ENCODE measurements around the gene MEF2B. TPM values are rescaled to one million over a fixed set of nuclear protein-coding genes. Genes with fewer than 3 reads are reported as not detected.

MEF2B gene
- polyA plus RNA-seq, 1 donor from 2014 or later = 0.22 TPM

DNA sequence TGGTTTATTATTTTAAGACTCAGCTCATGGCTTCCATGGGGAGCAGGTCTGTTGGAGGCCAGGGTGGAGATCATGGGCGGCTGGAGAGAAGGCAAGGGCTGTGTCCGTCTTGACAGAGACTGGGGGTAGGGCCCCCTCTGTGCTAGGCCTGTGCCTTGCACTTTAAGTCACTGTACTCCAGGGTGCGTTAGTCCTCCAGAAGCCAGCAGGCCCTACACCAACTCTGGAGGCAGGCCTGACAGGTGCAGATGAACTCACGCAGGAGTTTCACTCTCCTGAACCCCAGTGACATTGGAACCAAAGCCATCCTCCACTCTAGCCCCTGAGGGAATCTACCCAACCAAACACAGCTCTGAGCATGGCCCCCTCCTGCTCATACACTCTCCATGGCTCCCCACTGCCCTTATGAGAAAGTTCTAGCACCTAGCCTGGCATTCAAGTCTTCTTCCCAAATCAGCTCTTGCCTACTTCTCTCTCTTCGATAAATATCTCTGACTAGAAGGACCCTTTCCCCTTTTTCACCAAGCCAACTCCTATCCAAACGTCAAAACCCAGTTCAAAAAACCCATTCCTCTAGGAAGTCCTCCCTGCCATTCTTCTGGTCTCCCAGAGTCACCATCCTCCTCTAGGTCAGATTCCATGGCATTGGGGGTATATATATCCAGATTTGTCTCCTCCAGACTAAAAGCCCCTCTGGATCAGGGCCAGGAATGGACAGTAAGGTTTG lies 15.1 kb downstream of the MEF2B start:
- no peaks in the 10 kb centered on the region for H3F3A ChIP-seq (ENCODE audit: insufficient read depth, low read length, poor library complexity, severe bottlenecking)
- no peaks in the 10 kb centered on the region for H3K9me3 ChIP-seq (ENCODE audit: low read length)
- no peaks in the 10 kb centered on the region for H4K20me1 ChIP-seq (ENCODE audit: insufficient read depth)
- H3K27ac ChIP-seq (ENCODE audit: low read length) = no peak overlapping the region
- no peaks in the 10 kb centered on the region for H3K36me3 ChIP-seq (ENCODE audit: insufficient read depth, low read length)
- no peak overlapping the region for H3K4me3 ChIP-seq (ENCODE audit: low read length)
- no peaks in the 10 kb centered on the region for H3K9me2 ChIP-seq (ENCODE audit: insufficient read depth, low read length)
- H3K4me2 ChIP-seq (ENCODE audit: low read length) = no peak overlapping the region
- H3K27me3 ChIP-seq (ENCODE audit: insufficient read depth, low read depth, low read length) = no peaks in the 10 kb centered on the region
- no peak overlapping the region for H2AFZ ChIP-seq (ENCODE audit: low read depth, low read length)
- TF ChIP-seq EZH2 (IDR thresholded peaks at IDR 0.05; ENCODE audit: borderline replicate concordance, insufficient read depth, low read length, poor library complexity, severe bottlenecking) (no peak), MXI1 (conservative IDR thresholded peaks at IDR 0.05; ENCODE audit: poor library complexity, severe bottlenecking) (no peak), POLR2AphosphoS5 (IDR thresholded peaks at IDR 0.05) (no peak), TAF1 (IDR thresholded peaks at IDR 0.05; ENCODE audit: low read depth) (no peak)
- no peak overlapping the region for H3K9ac ChIP-seq (ENCODE audit: low read length)
- H3K79me2 ChIP-seq (replicated peaks; ENCODE audit: insufficient read depth, low read length) = no peaks in the 10 kb centered on the region

DNA sequence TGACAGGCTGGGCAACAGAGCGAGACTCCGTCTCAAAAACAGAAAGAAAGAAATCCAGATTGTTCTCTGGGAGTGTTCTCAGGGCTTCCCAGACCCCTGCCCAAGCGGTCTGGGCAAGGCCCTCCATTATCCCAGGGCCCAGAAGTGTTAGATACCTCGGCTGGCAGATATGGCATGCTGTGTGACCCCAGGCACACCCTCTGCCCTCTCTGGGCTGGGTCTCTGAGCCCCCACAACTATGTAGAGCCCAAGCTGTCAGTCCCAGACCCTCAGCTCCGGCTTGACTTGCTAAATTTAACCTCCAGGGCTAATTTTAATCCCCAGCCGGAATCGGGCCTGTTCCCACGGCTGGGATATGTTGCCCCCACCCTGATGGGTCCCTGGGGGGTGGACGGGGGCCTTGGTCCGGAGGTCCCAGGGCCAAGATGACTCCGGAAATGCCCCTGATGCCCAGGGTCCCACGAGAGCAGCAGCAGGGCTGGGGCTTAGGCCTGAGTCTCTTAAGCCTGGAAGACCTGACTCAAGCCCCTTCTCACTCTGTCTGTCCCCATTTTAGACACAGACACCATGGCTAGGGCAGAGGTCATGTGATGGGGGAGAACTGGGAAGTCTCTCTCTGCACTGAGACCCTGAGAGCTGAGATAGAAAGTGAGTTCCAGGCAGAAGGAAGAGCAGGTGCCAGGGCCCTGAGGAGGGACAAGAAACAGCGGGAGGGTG lies 17.2 kb downstream of the MEF2B start:
- H3K9me3 ChIP-seq (ENCODE audit: low read length) = no peaks in the 10 kb centered on the region
- no peaks in the 10 kb centered on the region for H4K20me1 ChIP-seq (ENCODE audit: insufficient read depth)
- H3K79me2 ChIP-seq (replicated peaks; ENCODE audit: insufficient read depth, low read length) = no peaks in the 10 kb centered on the region
- no peak overlapping the region for H3K27ac ChIP-seq (ENCODE audit: low read length)
- no peaks in the 10 kb centered on the region for H3K36me3 ChIP-seq (ENCODE audit: insufficient read depth, low read length)
- H3K4me2 ChIP-seq (ENCODE audit: low read length) = no peak overlapping the region
- TF ChIP-seq EZH2 (IDR thresholded peaks at IDR 0.05; ENCODE audit: borderline replicate concordance, insufficient read depth, low read length, poor library complexity, severe bottlenecking) = no peak
- no peak for TF ChIP-seq POLR2AphosphoS5 (IDR thresholded peaks at IDR 0.05)
- TF ChIP-seq, protein P1, sequence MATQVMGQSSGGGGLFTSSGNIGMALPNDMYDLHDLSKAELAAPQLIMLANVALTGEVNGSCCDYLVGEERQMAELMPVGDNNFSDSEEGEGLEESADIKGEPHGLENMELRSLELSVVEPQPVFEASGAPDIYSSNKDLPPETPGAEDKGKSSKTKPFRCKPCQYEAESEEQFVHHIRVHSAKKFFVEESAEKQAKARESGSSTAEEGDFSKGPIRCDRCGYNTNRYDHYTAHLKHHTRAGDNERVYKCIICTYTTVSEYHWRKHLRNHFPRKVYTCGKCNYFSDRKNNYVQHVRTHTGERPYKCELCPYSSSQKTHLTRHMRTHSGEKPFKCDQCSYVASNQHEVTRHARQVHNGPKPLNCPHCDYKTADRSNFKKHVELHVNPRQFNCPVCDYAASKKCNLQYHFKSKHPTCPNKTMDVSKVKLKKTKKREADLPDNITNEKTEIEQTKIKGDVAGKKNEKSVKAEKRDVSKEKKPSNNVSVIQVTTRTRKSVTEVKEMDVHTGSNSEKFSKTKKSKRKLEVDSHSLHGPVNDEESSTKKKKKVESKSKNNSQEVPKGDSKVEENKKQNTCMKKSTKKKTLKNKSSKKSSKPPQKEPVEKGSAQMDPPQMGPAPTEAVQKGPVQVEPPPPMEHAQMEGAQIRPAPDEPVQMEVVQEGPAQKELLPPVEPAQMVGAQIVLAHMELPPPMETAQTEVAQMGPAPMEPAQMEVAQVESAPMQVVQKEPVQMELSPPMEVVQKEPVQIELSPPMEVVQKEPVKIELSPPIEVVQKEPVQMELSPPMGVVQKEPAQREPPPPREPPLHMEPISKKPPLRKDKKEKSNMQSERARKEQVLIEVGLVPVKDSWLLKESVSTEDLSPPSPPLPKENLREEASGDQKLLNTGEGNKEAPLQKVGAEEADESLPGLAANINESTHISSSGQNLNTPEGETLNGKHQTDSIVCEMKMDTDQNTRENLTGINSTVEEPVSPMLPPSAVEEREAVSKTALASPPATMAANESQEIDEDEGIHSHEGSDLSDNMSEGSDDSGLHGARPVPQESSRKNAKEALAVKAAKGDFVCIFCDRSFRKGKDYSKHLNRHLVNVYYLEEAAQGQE (IDR thresholded peaks at IDR 0.05; ENCODE audit: borderline replicate concordance) = no peak
- no peak for TF ChIP-seq EP300 (conservative IDR thresholded peaks at IDR 0.05; ENCODE audit: poor library complexity, severe bottlenecking)
- no peak for TF ChIP-seq MXI1 (conservative IDR thresholded peaks at IDR 0.05; ENCODE audit: poor library complexity, severe bottlenecking)
- no peak for TF ChIP-seq TAF1 (IDR thresholded peaks at IDR 0.05; ENCODE audit: low read depth)
- TF ChIP-seq RAD21 (conservative IDR thresholded peaks at IDR 0.05) = no peak
- TF ChIP-seq, protein P2, sequence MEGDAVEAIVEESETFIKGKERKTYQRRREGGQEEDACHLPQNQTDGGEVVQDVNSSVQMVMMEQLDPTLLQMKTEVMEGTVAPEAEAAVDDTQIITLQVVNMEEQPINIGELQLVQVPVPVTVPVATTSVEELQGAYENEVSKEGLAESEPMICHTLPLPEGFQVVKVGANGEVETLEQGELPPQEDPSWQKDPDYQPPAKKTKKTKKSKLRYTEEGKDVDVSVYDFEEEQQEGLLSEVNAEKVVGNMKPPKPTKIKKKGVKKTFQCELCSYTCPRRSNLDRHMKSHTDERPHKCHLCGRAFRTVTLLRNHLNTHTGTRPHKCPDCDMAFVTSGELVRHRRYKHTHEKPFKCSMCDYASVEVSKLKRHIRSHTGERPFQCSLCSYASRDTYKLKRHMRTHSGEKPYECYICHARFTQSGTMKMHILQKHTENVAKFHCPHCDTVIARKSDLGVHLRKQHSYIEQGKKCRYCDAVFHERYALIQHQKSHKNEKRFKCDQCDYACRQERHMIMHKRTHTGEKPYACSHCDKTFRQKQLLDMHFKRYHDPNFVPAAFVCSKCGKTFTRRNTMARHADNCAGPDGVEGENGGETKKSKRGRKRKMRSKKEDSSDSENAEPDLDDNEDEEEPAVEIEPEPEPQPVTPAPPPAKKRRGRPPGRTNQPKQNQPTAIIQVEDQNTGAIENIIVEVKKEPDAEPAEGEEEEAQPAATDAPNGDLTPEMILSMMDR (IDR thresholded peaks at IDR 0.05; ENCODE audit: poor library complexity, severe bottlenecking) = no peak
- no peak for TF ChIP-seq SMC3 (conservative IDR thresholded peaks at IDR 0.05; ENCODE audit: poor library complexity)
- H3F3A ChIP-seq (ENCODE audit: insufficient read depth, low read length, poor library complexity, severe bottlenecking) = no peaks in the 10 kb centered on the region
- no peak overlapping the region for H3K9ac ChIP-seq (ENCODE audit: low read length)
- H3K27me3 ChIP-seq (ENCODE audit: insufficient read depth, low read depth, low read length) = no peaks in the 10 kb centered on the region
- H2AFZ ChIP-seq (ENCODE audit: low read depth, low read length) = no peak overlapping the region
- no peaks in the 10 kb centered on the region for H3K9me2 ChIP-seq (ENCODE audit: insufficient read depth, low read length)
- H3K4me3 ChIP-seq (ENCODE audit: low read length) = no peak overlapping the region
